Measurements from ENCODE around the gene CCL4.
"Not testable (repeated sequence)": the region's sequence is repeated elsewhere in the genome, so short reads cannot be mapped to it uniquely, and the experiment has no call there.

CCL4 gene

DNA sequence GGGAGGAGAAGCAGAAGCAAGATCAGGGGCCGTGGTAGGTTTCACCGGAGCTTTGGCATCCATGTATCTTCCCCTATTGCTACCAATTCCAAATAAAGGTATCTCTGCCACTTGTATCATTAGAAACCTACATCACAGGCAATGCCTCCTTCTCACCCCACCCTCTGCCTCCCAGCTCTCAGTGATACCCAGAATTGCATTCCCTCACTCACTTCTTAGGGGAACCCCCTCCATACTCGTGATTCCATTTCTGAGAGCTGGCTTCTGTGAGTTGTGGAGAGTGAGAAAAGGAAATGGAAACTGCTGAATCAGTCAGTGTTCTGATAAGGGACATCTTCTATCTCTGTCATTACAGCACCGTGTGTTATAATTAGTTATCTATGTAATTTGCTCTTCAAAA is 11.4 kb upstream of the CCL4 start:
- TF ChIP-seq CTCF (conservative IDR thresholded peaks at IDR 0.05; ENCODE audit: low read length), result no peak
- TF ChIP-seq EZH2phosphoT487 (IDR thresholded peaks at IDR 0.05; ENCODE audit: borderline replicate concordance), result no peak
- Histone ChIP-seq H3K4me1 (ENCODE audit: insufficient read depth, low read length, poor library complexity, severe bottlenecking) (peaks cover 14% of the 10 kb centered on the region), H2AFZ (ENCODE audit: low read length) (no peak overlapping the region), H3K9me3 (ENCODE audit: insufficient read depth, low read depth, low read length) (no peaks in the 10 kb centered on the region), H4K20me1 (ENCODE audit: insufficient read depth, low read length, poor library complexity, severe bottlenecking) (no peaks in the 10 kb centered on the region), H3K9me2 (replicated peaks; ENCODE audit: low read depth, low read length) (no peaks in the 10 kb centered on the region), H3K9ac (ENCODE audit: low read depth, low read length, poor library complexity, severe bottlenecking) (no peak overlapping the region), H3K4me2 (ENCODE audit: low read depth, low read length, poor library complexity, severe bottlenecking) (no peak overlapping the region), H3K79me2 (ENCODE audit: insufficient read depth, low read length) (no peaks in the 10 kb centered on the region), H3K27me3 (ENCODE audit: insufficient read depth, low read length, poor library complexity, severe bottlenecking) (no peaks in the 10 kb centered on the region), H3K4me3 (ENCODE audit: low read length, poor library complexity, severe bottlenecking) (no peak overlapping the region), H3K36me3 (ENCODE audit: insufficient read depth, low read length) (no peaks in the 10 kb centered on the region), H3F3A (ENCODE audit: low read depth) (no peaks in the 10 kb centered on the region)

DNA sequence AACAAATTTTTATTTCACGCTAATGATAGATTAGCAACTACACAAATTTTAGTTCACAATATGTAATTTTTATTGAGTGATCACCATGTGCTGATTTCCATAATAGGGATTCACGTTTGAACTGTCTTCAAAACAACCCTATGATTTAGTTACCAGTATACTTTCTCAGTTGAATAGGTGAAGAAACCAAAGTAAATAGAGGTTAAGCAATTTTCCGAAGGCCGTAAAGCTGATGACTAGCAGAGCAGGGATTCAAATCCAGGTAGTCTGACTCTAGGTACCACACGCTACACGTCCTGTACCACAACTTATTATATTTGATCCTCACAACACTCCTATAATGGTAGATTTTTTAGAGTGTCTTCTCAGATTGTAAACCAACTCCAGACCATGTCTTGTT is 10.9 kb upstream of the CCL4 start:
- H3K4me2 ChIP-seq (ENCODE audit: low read depth, low read length, poor library complexity, severe bottlenecking); H3F3A ChIP-seq (ENCODE audit: low read depth); H3K4me3 ChIP-seq (ENCODE audit: low read length, poor library complexity, severe bottlenecking); H2AFZ ChIP-seq (ENCODE audit: low read length); H4K20me1 ChIP-seq (ENCODE audit: insufficient read depth, low read length, poor library complexity, severe bottlenecking); H3K9ac ChIP-seq (ENCODE audit: low read depth, low read length, poor library complexity, severe bottlenecking); H3K36me3 ChIP-seq (ENCODE audit: insufficient read depth, low read length); H3K9me2 ChIP-seq (replicated peaks; ENCODE audit: low read depth, low read length); H3K79me2 ChIP-seq (ENCODE audit: insufficient read depth, low read length); H3K27me3 ChIP-seq (ENCODE audit: insufficient read depth, low read length, poor library complexity, severe bottlenecking); H3K9me3 ChIP-seq (ENCODE audit: insufficient read depth, low read depth, low read length): not testable (repeated sequence)
- H3K4me1 ChIP-seq (ENCODE audit: insufficient read depth, low read length, poor library complexity, severe bottlenecking), result peaks cover 14% of the 10 kb centered on the region

DNA sequence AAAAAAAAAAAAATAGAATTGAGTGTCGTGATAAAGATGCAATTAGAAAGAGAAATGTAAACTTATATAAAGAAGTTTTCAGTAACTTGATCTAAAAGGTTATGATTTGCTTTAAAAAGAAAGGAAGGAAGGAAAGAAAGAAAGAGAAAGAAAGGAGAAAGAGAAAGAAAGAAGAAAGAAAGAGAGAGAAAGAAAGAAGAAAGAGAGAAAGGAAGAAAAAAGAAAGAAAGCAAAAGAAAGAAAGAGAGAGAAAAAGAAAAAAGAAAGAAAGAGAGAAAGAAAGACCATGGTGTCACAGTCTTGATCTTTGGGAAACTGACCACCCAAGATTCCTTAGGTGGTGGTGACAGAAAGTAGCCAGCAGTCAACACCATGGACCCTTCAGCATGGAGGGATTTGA is 9.4 kb upstream of the CCL4 start:
- Histone ChIP-seq H3K9me2 (replicated peaks; ENCODE audit: low read depth, low read length) (no peaks in the 10 kb centered on the region), H2AFZ (ENCODE audit: low read length) (no peak overlapping the region), H3K79me2 (ENCODE audit: insufficient read depth, low read length) (no peaks in the 10 kb centered on the region), H3K36me3 (ENCODE audit: insufficient read depth, low read length) (no peaks in the 10 kb centered on the region), H4K20me1 (ENCODE audit: insufficient read depth, low read length, poor library complexity, severe bottlenecking) (no peaks in the 10 kb centered on the region), H3K27me3 (ENCODE audit: insufficient read depth, low read length, poor library complexity, severe bottlenecking) (no peaks in the 10 kb centered on the region), H3K9ac (ENCODE audit: low read depth, low read length, poor library complexity, severe bottlenecking) (no peak overlapping the region), H3K9me3 (ENCODE audit: insufficient read depth, low read depth, low read length) (no peaks in the 10 kb centered on the region), H3K4me1 (ENCODE audit: insufficient read depth, low read length, poor library complexity, severe bottlenecking) (peaks cover 14% of the 10 kb centered on the region), H3K4me2 (ENCODE audit: low read depth, low read length, poor library complexity, severe bottlenecking) (no peak overlapping the region), H3K4me3 (ENCODE audit: low read length, poor library complexity, severe bottlenecking) (no peak overlapping the region), H3F3A (ENCODE audit: low read depth) (no peaks in the 10 kb centered on the region)
- no peak for TF ChIP-seq CTCF (conservative IDR thresholded peaks at IDR 0.05; ENCODE audit: low read length)
- no peak for TF ChIP-seq EZH2phosphoT487 (IDR thresholded peaks at IDR 0.05; ENCODE audit: borderline replicate concordance)

DNA sequence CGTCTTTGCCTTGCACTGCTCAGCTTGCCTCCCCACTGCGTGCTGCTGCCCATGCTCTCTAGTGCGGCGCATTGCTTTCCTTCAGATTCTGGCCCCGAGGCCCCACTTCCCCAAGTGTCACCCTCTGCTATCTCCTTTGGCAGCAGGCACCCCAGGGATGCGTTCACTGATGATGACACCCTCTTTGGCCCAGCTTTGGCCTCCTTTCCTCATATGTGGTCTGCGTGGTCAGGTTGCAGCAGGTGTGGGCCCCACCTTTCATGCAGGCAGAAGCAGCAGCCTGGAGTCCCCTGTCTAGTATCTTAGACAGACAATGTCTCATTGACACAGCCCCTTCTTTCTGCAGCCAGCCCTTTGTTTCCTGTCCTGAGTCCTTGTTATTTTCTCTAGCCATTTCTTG is 8.9 kb upstream of the CCL4 start:
- no peaks in the 10 kb centered on the region for H3K79me2 ChIP-seq (ENCODE audit: insufficient read depth, low read length)
- no peak overlapping the region for H3K4me3 ChIP-seq (ENCODE audit: low read length, poor library complexity, severe bottlenecking)
- no peak overlapping the region for H2AFZ ChIP-seq (ENCODE audit: low read length)
- no peaks in the 10 kb centered on the region for H3K36me3 ChIP-seq (ENCODE audit: insufficient read depth, low read length)
- H4K20me1 ChIP-seq (ENCODE audit: insufficient read depth, low read length, poor library complexity, severe bottlenecking), result no peaks in the 10 kb centered on the region
- H3K9me2 ChIP-seq (replicated peaks; ENCODE audit: low read depth, low read length), result no peaks in the 10 kb centered on the region
- no peak overlapping the region for H3K4me2 ChIP-seq (ENCODE audit: low read depth, low read length, poor library complexity, severe bottlenecking)
- no peaks in the 10 kb centered on the region for H3K27me3 ChIP-seq (ENCODE audit: insufficient read depth, low read length, poor library complexity, severe bottlenecking)
- H3K9ac ChIP-seq (ENCODE audit: low read depth, low read length, poor library complexity, severe bottlenecking), result no peak overlapping the region
- H3K9me3 ChIP-seq (ENCODE audit: insufficient read depth, low read depth, low read length), result no peaks in the 10 kb centered on the region
- H3F3A ChIP-seq (ENCODE audit: low read depth), result no peaks in the 10 kb centered on the region
- peaks cover 14% of the 10 kb centered on the region for H3K4me1 ChIP-seq (ENCODE audit: insufficient read depth, low read length, poor library complexity, severe bottlenecking)
- no peak for TF ChIP-seq CTCF (conservative IDR thresholded peaks at IDR 0.05; ENCODE audit: low read length)
- TF ChIP-seq EZH2phosphoT487 (IDR thresholded peaks at IDR 0.05; ENCODE audit: borderline replicate concordance), result no peak
